Measurements from ENCODE around the gene ADISSP. TPM values are rescaled to one million over a fixed set of nuclear protein-coding genes. Genes with fewer than 3 reads are reported as not detected.

ADISSP gene
- total and polyA plus RNA-seq, 12 donors: 7.7 to 21.0 (median 11.3) TPM

DNA sequence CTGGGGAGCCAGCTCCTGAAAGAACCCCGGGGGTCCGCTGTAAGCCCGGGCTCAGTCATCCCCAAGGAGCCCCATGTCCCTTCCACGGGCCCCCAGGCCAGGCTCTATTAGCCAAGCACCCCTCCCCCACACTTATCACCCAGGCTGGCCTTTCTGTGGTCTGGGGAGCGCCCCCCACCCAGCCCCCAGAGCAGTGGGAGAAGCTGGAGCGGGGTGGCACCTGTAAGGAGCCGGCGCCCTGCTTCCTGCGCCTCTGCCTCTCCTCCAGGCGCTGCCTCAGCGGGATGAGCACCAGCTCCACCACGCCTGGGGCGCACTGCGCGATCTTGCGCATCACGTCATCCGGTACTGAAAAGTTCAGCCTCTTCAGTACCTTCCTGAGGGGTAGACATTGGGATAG is 11.4 kb upstream of the ADISSP start:
- TF ChIP-seq, protein P1, sequence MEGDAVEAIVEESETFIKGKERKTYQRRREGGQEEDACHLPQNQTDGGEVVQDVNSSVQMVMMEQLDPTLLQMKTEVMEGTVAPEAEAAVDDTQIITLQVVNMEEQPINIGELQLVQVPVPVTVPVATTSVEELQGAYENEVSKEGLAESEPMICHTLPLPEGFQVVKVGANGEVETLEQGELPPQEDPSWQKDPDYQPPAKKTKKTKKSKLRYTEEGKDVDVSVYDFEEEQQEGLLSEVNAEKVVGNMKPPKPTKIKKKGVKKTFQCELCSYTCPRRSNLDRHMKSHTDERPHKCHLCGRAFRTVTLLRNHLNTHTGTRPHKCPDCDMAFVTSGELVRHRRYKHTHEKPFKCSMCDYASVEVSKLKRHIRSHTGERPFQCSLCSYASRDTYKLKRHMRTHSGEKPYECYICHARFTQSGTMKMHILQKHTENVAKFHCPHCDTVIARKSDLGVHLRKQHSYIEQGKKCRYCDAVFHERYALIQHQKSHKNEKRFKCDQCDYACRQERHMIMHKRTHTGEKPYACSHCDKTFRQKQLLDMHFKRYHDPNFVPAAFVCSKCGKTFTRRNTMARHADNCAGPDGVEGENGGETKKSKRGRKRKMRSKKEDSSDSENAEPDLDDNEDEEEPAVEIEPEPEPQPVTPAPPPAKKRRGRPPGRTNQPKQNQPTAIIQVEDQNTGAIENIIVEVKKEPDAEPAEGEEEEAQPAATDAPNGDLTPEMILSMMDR (IDR thresholded peaks at IDR 0.05): no peak
- Histone ChIP-seq H3K27ac (no peak overlapping the region), H3K27me3 (peaks cover 0 to 17% (median 0%) of the 10 kb centered on the region in 7 donors), H3K4me1 (peaks cover 18 to 42% (median 26%) of the 10 kb centered on the region in 9 donors), H3K4me3 (no peak overlapping the region), H3K9me3 (peaks cover 0 to 4% (median 0%) of the 10 kb centered on the region in 11 donors), H3K36me3 (peaks cover 0 to 8% (median 0%) of the 10 kb centered on the region in 9 donors)
- DNase-seq: no peak
- 23 to 44% methylated on average over 18 of the region's 18 CpGs for WGBS, 2 donors
- intact Hi-C loops (cut with DNase I): loop anchor here in 1 of 10 donors (10.0 kb wide), 1 partner anchor 104 kb away; no protein-coding TSS in a partner anchor
- ATAC-seq: no peak

- H3K27ac ChIP-seq: peak overlapping the region in 3 of 10 donors; percentile 14 to 32 (median 22)
- peaks cover 16 to 32% (median 19%) of the 10 kb centered on the region in 9 donors for H3K4me1 ChIP-seq
- H3K27me3 ChIP-seq: peaks cover 0 to 17% (median 0%) of the 10 kb centered on the region in 7 donors
- intact Hi-C loops (cut with DNase I): loop anchor here in 1 of 10 donors (10.0 kb wide), 1 partner anchor 103 kb away; no protein-coding TSS in a partner anchor
- peak; percentile 65 to 74 for DNase-seq
- H3K36me3 ChIP-seq: peaks cover 0 to 3% (median 0%) of the 10 kb centered on the region in 9 donors
- H3K9me3 ChIP-seq: peaks cover 0 to 4% (median 0%) of the 10 kb centered on the region in 11 donors
- TF ChIP-seq, protein P1 (IDR thresholded peaks at IDR 0.05): peak in 1 of 9 donors; percentile 30
- peak overlapping the region; percentile 30 to 63 (median 58) for H3K4me3 ChIP-seq
- WGBS, 2 donors: 3 to 5% methylated on average over 70 of the region's 70 CpGs
- peak; percentile 57 to 76 (median 65) for ATAC-seq
These were observed 10.4 kb upstream of the ADISSP start for GRCh38 chr20:3777716-3778629.

GRCh38 chr20:3777381-3777715 is 9.8 kb upstream of the ADISSP start:
- peak overlapping the region in 2 of 10 donors; percentile 14 to 32 for H3K27ac ChIP-seq
- peaks cover 0 to 4% (median 0%) of the 10 kb centered on the region in 11 donors for H3K9me3 ChIP-seq
- H3K36me3 ChIP-seq: peaks cover 0 to 3% (median 0%) of the 10 kb centered on the region in 9 donors
- TF ChIP-seq, protein P1 (IDR thresholded peaks at IDR 0.05): no peak
- peak overlapping the region; percentile 30 to 63 (median 58) for H3K4me3 ChIP-seq
- intact Hi-C loops (cut with DNase I): loop anchor here in 1 of 10 donors (10.0 kb wide), 1 partner anchor 103 kb away; no protein-coding TSS in a partner anchor
- 10 to 13% methylated on average over 16 of the region's 16 CpGs for WGBS, 2 donors
- peaks cover 16 to 32% (median 19%) of the 10 kb centered on the region in 9 donors for H3K4me1 ChIP-seq
- ATAC-seq (peak in 3 of 8 donors; percentile 3 to 6 (median 5)), DNase-seq (no peak)
- H3K27me3 ChIP-seq: peaks cover 0 to 17% (median 0%) of the 10 kb centered on the region in 7 donors

GRCh38 chr20:3775457-3776108 is 8.0 kb upstream of the ADISSP start:
- H3K36me3 ChIP-seq: no peaks in the 10 kb centered on the region
- TF ChIP-seq, protein P1 (IDR thresholded peaks at IDR 0.05): no peak
- peaks cover 9 to 21% (median 13%) of the 10 kb centered on the region in 9 donors for H3K4me1 ChIP-seq
- 89 to 93% methylated on average over 4 of the region's 4 CpGs for WGBS, 2 donors
- H3K27ac ChIP-seq: no peak overlapping the region
- peaks cover 0 to 17% (median 0%) of the 10 kb centered on the region in 7 donors for H3K27me3 ChIP-seq
- intact Hi-C loops (cut with DNase I): loop anchor here in 1 of 10 donors (10.0 kb wide), 1 partner anchor 101 kb away; no protein-coding TSS in a partner anchor
- no peak overlapping the region for H3K4me3 ChIP-seq
- H3K9me3 ChIP-seq: peaks cover 0 to 4% (median 0%) of the 10 kb centered on the region in 11 donors
- ATAC-seq: no peak
- no peak for DNase-seq

All from heart right ventricle (tissue), 16 donors.